ENCODE data around the gene TRIM46. TPM values are rescaled to one million over a fixed set of nuclear protein-coding genes. Genes with fewer than 3 reads are reported as not detected.

The TRIM46 gene
- total and polyA plus RNA-seq, 2 of the 13 experiments (the other 11 are each of a cell fraction or from before 2014, with no cell fraction given), result 0.04 to 0.09 TPM

DNA sequence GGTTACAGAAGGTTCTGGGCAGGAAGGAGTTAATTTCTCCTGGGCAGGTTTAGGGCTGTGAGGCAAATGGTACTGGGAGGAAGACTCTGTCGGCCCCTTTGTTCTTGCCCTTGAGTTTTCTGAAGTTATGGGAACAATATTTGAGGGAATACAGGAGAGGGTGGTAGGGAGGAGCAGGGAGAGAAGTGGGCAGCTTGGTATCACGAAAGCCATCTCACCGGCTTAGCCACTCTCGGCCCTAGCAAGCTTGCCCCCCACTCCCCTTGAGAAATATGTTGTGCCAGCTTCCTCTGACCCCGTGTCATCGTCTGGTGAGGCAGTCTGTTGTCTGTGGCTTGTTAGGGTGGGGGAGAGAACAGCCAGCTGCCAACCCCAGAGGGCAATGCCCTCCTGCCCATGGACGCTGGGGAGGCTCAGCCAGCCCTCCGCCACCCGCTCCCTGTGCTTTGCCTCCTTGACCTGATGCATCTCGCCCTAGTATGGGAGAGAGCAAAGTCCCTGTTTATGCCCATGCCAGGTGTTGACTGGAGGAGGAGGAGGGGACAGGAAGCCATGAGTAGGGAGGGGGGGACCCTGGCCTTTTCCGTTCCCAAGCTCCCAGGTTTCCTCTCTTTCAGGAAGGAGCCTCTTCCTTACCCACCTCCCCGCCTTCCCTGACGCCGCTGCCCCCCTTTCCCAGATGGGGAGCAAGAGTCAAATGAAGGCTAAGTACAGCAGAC, 44.7 kb upstream of the TRIM46 start (continued):
- TF ChIP-seq, protein P1, sequence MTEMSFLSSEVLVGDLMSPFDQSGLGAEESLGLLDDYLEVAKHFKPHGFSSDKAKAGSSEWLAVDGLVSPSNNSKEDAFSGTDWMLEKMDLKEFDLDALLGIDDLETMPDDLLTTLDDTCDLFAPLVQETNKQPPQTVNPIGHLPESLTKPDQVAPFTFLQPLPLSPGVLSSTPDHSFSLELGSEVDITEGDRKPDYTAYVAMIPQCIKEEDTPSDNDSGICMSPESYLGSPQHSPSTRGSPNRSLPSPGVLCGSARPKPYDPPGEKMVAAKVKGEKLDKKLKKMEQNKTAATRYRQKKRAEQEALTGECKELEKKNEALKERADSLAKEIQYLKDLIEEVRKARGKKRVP (CRISPR knock-in tag; IDR thresholded peaks at IDR 0.05), result 0 out of 4 replicates have a peak, but pooled peaks of 1 of the 2 experiments have one; percentile 40
- TF ChIP-seq NFATC3 (CRISPR knock-in tag; IDR thresholded peaks at IDR 0.05), result peak; percentile 46; the same call in 1 of the 2 replicates
- no peak for TF ChIP-seq PTBP1 (IDR thresholded peaks at IDR 0.05; ENCODE audit: low read depth, low read length, poor library complexity, severe bottlenecking)
- TF ChIP-seq GPN1 (CRISPR knock-in tag; IDR thresholded peaks at IDR 0.05; ENCODE audit: borderline replicate concordance), result no peak
- TF ChIP-seq ZNF17 (CRISPR knock-in tag; IDR thresholded peaks at IDR 0.05), result no peak
- no peak; the same call in 1 of the 2 replicates for TF ChIP-seq STAG1 (CRISPR knock-in tag; IDR thresholded peaks at IDR 0.05)
- TF ChIP-seq ZNF343 (CRISPR knock-in tag; IDR thresholded peaks at IDR 0.05), result peak; percentile 82; the same call in 1 of the 2 replicates
- TF ChIP-seq ZNF678 (CRISPR knock-in tag; IDR thresholded peaks at IDR 0.05), result 0 out of 2 replicates have a peak, but pooled peaks have one; percentile 32
- TF ChIP-seq PLRG1 (conservative IDR thresholded peaks at IDR 0.05), result no peak
- peak; percentile 82 for TF ChIP-seq GATAD2A (CRISPR knock-in tag; IDR thresholded peaks at IDR 0.05)
- TF ChIP-seq, protein P2, sequence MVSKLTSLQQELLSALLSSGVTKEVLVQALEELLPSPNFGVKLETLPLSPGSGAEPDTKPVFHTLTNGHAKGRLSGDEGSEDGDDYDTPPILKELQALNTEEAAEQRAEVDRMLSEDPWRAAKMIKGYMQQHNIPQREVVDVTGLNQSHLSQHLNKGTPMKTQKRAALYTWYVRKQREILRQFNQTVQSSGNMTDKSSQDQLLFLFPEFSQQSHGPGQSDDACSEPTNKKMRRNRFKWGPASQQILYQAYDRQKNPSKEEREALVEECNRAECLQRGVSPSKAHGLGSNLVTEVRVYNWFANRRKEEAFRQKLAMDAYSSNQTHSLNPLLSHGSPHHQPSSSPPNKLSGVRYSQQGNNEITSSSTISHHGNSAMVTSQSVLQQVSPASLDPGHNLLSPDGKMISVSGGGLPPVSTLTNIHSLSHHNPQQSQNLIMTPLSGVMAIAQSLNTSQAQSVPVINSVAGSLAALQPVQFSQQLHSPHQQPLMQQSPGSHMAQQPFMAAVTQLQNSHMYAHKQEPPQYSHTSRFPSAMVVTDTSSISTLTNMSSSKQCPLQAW (CRISPR knock-in tag; IDR thresholded peaks at IDR 0.05), result peak; percentile 81; the same call in 1 of the 2 replicates
- TF ChIP-seq, protein P3, sequence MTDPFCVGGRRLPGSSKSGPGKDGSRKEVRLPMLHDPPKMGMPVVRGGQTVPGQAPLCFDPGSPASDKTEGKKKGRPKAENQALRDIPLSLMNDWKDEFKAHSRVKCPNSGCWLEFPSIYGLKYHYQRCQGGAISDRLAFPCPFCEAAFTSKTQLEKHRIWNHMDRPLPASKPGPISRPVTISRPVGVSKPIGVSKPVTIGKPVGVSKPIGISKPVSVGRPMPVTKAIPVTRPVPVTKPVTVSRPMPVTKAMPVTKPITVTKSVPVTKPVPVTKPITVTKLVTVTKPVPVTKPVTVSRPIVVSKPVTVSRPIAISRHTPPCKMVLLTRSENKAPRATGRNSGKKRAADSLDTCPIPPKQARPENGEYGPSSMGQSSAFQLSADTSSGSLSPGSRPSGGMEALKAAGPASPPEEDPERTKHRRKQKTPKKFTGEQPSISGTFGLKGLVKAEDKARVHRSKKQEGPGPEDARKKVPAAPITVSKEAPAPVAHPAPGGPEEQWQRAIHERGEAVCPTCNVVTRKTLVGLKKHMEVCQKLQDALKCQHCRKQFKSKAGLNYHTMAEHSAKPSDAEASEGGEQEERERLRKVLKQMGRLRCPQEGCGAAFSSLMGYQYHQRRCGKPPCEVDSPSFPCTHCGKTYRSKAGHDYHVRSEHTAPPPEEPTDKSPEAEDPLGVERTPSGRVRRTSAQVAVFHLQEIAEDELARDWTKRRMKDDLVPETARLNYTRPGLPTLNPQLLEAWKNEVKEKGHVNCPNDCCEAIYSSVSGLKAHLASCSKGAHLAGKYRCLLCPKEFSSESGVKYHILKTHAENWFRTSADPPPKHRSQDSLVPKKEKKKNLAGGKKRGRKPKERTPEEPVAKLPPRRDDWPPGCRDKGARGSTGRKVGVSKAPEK (CRISPR knock-in tag; IDR thresholded peaks at IDR 0.05; ENCODE audit: borderline replicate concordance), result peak; percentile 79; the same call in 1 of the 2 replicates
- peak; percentile 46; the same call in 1 of the 2 replicates for TF ChIP-seq ZNF788 (CRISPR knock-in tag; IDR thresholded peaks at IDR 0.05; ENCODE audit: borderline replicate concordance)
- TF ChIP-seq SP140L (CRISPR knock-in tag; IDR thresholded peaks at IDR 0.05; ENCODE audit: borderline replicate concordance), result no peak
- TF ChIP-seq FOXC1 (CRISPR knock-in tag; IDR thresholded peaks at IDR 0.05; ENCODE audit: borderline replicate concordance), result peak; percentile 71; the same call in 1 of the 2 replicates
- TF ChIP-seq MED13 (CRISPR knock-in tag; IDR thresholded peaks at IDR 0.05), result no peak
- TF ChIP-seq ZSCAN21 (CRISPR knock-in tag; IDR thresholded peaks at IDR 0.05; ENCODE audit: borderline replicate concordance), result peak; percentile 82; the same call in 1 of the 2 replicates
- no peak for TF ChIP-seq JARID2 (CRISPR knock-in tag; IDR thresholded peaks at IDR 0.05; ENCODE audit: insufficient replicate concordance)
- no peak for TF ChIP-seq SMARCE1 (IDR thresholded peaks at IDR 0.05; ENCODE audit: borderline replicate concordance)
- TF ChIP-seq, protein P4, sequence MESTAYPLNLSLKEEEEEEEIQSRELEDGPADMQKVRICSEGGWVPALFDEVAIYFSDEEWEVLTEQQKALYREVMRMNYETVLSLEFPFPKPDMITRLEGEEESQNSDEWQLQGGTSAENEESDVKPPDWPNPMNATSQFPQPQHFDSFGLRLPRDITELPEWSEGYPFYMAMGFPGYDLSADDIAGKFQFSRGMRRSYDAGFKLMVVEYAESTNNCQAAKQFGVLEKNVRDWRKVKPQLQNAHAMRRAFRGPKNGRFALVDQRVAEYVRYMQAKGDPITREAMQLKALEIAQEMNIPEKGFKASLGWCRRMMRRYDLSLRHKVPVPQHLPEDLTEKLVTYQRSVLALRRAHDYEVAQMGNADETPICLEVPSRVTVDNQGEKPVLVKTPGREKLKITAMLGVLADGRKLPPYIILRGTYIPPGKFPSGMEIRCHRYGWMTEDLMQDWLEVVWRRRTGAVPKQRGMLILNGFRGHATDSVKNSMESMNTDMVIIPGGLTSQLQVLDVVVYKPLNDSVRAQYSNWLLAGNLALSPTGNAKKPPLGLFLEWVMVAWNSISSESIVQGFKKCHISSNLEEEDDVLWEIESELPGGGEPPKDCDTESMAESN (CRISPR knock-in tag; conservative IDR thresholded peaks at IDR 0.05), result no peak
- TF ChIP-seq ZSCAN29 (CRISPR knock-in tag; conservative IDR thresholded peaks at IDR 0.05), result peak; percentile 81
- no peak for TF ChIP-seq SRSF1 (optimal IDR thresholded peaks at IDR 0.05; ENCODE audit: low read depth, low read length)
- TF ChIP-seq ATF1 (CRISPR knock-in tag; IDR thresholded peaks at IDR 0.05), result no peak
